Transverse colon (tissue), 4 donors: ENCODE measurements around the gene PIGU.

Experiments
- EP300 ChIP-seq: sonication (generic); formaldehyde crosslinking; IDR thresholded peaks from one replicate; pipeline ENCODE4 v1.6.1; 2017; ENCODE audit warnings: antibody characterized with exemption, low read depth
- POLR2A ChIP-seq: fragments of 450-650 bp; IDR thresholded peaks from one replicate; pipeline ENCODE4 v1.6.1; 2016; ENCODE audit warnings: antibody characterized with exemption, mild to moderate bottlenecking, moderate library complexity
- POLR2AphosphoS5 ChIP-seq, 3 donors: sonication (generic); formaldehyde crosslinking; IDR thresholded peaks; one replicate each; pipeline ENCODE4 v1.6.1; 2016; ENCODE audit warnings: antibody characterized with exemption in 3 of 3
- TF ChIP-seq, protein P1 (sequence below), 5 experiments: fragments of 200-600 bp in 3 of 5; fragments of 450-650 bp in 2 of 5; sonication (generic) in 3 of 5; IDR thresholded peaks; 1 replicate in 2 of 5; 2 replicates in 3 of 5; pipeline ENCODE4 v1.5.1; 2016 to 2017; ENCODE audit warnings: antibody characterized with exemption in 5 of 5, inconsistent platforms in 3 of 5, mild to moderate bottlenecking in 2 of 5, moderate library complexity in 1 of 5

DNA sequence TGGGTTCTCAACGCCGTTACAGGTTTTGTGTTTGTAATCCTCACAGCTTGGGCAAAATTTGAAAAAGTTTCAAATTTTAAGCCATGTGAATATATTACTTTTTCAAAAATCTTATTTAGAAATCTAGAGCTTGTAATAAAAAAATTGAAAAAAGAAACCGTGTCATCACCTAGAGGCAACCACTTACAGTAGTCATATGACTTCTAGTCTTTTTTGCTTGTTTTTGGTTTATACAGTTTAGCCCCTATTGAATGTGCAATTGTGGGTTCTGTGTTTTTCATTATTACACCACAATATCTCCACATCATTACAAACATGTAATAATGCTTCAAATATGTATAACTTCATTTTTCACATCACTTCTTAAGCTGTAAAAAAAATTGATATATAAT is 159.8 kb downstream of the PIGU start:
- TF ChIP-seq, protein P1, sequence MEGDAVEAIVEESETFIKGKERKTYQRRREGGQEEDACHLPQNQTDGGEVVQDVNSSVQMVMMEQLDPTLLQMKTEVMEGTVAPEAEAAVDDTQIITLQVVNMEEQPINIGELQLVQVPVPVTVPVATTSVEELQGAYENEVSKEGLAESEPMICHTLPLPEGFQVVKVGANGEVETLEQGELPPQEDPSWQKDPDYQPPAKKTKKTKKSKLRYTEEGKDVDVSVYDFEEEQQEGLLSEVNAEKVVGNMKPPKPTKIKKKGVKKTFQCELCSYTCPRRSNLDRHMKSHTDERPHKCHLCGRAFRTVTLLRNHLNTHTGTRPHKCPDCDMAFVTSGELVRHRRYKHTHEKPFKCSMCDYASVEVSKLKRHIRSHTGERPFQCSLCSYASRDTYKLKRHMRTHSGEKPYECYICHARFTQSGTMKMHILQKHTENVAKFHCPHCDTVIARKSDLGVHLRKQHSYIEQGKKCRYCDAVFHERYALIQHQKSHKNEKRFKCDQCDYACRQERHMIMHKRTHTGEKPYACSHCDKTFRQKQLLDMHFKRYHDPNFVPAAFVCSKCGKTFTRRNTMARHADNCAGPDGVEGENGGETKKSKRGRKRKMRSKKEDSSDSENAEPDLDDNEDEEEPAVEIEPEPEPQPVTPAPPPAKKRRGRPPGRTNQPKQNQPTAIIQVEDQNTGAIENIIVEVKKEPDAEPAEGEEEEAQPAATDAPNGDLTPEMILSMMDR (IDR thresholded peaks at IDR 0.05) = no peak
- no peak for TF ChIP-seq POLR2A
- no peak for TF ChIP-seq POLR2AphosphoS5 (IDR thresholded peaks at IDR 0.05)
- no peak for TF ChIP-seq EP300
